ENCODE data around the gene ALKBH7.

The ALKBH7 gene

GRCh38 chr19:6372594-6373095 lies at the start of gene ALKBH7:
TSS of gene ALKBH7 (plus strand) at chr19:6372794. CDS start at chr19:6372821, 27 bp downstream.
- peak; percentile 100 for DNase-seq (ENCODE audit: extremely low read depth, low read depth)
- no peak for TF ChIP-seq CTCF (IDR thresholded peaks at IDR 0.05; ENCODE audit: low read depth, low read length)

GRCh38 chr19:6324757-6325156 lies 47.8 kb upstream of the ALKBH7 start:
- TF ChIP-seq CTCF (IDR thresholded peaks at IDR 0.05; ENCODE audit: low read depth, low read length), result no peak
- DNase-seq (ENCODE audit: extremely low read depth, low read depth), result no peak

GRCh38 chr19:6325614-6326013 lies 47.0 kb upstream of the ALKBH7 start:
- DNase-seq (ENCODE audit: extremely low read depth, low read depth), result no peak
- TF ChIP-seq CTCF (IDR thresholded peaks at IDR 0.05; ENCODE audit: low read depth, low read length), result no peak

GRCh38 chr19:6326815-6327214 lies 45.8 kb upstream of the ALKBH7 start:
- no peak for TF ChIP-seq CTCF (IDR thresholded peaks at IDR 0.05; ENCODE audit: low read depth, low read length)
- DNase-seq (ENCODE audit: extremely low read depth, low read depth), result no peak

GRCh38 chr19:6333439-6333838 lies 39.2 kb upstream of the ALKBH7 start, which contains the start of gene ACER1:
TSS of gene ACER1 (minus strand) at chr19:6333612. CDS start at chr19:6333551, 61 bp downstream.
- no peak for DNase-seq (ENCODE audit: extremely low read depth, low read depth)
- TF ChIP-seq CTCF (IDR thresholded peaks at IDR 0.05; ENCODE audit: low read depth, low read length), result no peak

GRCh38 chr19:6334490-6335285 lies 37.9 kb upstream of the ALKBH7 start:
- no peak for TF ChIP-seq CTCF (IDR thresholded peaks at IDR 0.05; ENCODE audit: low read depth, low read length)

GRCh38 chr19:6340493-6341201 lies 31.9 kb upstream of the ALKBH7 start:
- TF ChIP-seq CTCF (IDR thresholded peaks at IDR 0.05; ENCODE audit: low read depth, low read length), result no peak
- DNase-seq (ENCODE audit: extremely low read depth, low read depth), result no peak

More at GRCh38 chr19:6334490-6335285, 37.9 kb upstream of the ALKBH7 start:
- no peak for DNase-seq (ENCODE audit: extremely low read depth, low read depth)
